Activated CD4-positive, alpha-beta T cell treated with anti-CD3 and anti-CD28 coated beads, Interleukin-2, amount 50 U/mL, for 24 hours (primary cell): ENCODE measurements around the gene ADAM22.
A peak's percentile ranks its signal among the peaks of the same experiment; 100 is the strongest.

ENCODE experiments used
- DNase-seq, 2 donors: peaks; one replicate each; pipeline ENCODE4 v3.0.0-alpha.2; 2020; ENCODE audit warnings: low read depth in 1 of 2, low spot score in 1 of 2

ADAM22 gene

GRCh38 chr7:88208521-88208920 is 274.5 kb downstream of the ADAM22 start:
- DNase-seq, result no peak

- DNase-seq, result no peak
Observed at GRCh38 chr7:88212918-88213317, 278.9 kb downstream of the ADAM22 start.

DNA sequence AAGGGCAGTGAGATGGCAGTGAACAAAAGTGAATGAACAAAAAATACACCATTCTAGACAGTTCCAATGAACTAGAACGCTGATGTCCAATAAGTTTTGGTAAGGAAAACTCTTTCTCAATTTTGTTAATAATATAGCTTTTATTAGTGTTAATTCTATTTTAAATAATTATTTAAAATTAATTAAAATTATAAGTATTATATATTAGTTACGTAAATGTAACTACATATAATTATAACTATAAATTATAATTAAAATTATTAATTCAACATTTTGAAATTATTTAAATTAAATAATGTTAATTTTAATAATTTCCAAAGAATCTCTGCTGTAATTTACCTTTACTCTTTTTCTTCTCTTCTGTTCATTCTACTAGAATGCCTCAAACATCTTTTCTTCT is 280.4 kb downstream of the ADAM22 start:
- no peak for DNase-seq

DNA sequence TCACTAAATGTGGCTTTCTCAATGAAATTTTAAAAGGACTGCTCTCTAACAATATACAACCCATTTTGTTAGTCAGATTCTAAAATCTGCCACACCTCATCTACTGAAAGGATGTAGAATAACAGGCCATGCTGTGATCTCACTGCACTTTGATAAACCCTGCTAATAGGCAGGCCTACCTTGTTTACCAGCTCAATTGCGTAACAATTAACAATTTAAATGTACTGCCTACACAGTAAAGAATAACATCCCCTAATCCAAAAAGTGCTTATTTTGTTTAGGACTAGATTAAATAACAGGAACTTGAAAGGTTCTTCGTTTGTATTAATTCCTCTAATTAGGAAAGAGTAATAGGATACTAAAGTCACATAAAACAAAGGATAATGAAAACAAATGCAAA is 281.2 kb downstream of the ADAM22 start:
- DNase-seq, result no peak

GRCh38 chr7:88216276-88216675 is 282.2 kb downstream of the ADAM22 start:
- DNase-seq, result no peak

DNA sequence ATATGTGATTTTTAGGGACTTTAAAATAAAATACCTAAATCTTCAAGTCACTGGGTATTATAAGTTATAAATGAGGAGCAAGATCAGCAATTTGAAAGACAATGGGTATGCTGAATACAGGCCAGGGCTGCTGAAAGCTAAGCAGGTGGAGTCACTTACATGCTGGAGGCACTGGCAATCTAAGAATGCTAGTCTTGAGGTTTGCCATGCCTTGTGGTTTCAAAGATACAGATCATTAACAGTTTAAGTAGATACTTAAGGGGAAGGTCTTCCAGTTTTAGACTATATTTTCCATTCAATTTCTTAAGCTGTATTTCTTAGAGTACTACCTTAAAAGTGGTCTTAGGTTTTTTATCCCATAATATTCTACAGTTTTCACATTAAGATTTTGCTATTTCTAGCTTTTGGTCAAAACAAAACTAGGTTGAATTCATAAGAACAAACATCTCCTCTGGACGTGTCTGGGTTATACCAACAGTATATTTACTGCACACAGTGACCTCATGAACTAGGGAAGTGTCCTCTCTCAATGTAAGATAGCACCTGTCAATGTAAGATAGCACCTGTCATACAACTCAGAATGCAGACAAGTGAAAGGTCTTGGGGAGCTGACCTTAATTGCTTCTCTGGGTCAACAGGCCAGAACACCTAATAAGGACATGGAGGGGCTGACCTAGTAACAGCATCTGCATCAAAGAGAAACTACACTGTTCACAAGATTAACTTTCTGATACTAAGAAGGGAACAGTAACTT is 283.8 kb downstream of the ADAM22 start:
- no peak for DNase-seq

GRCh38 chr7:88218429-88218745 is 284.3 kb downstream of the ADAM22 start:
- no peak for DNase-seq

GRCh38 chr7:88218836-88219605 is 285.0 kb downstream of the ADAM22 start:
- DNase-seq, result peak in 1 of 2 donors; percentile 11

GRCh38 chr7:88219781-88220747 is 286.0 kb downstream of the ADAM22 start, which contains the start of gene SRI:
Gene SRI, minus strand, starts transcription at chr7:88220038. Its CDS starts 12 bp downstream, at chr7:88220026.
- DNase-seq, result peak; percentile 80 to 84

- no peak for DNase-seq
Observed at GRCh38 chr7:88223265-88223664, 289.2 kb downstream of the ADAM22 start.

GRCh38 chr7:88224601-88225275 is 290.7 kb downstream of the ADAM22 start:
- no peak for DNase-seq

GRCh38 chr7:88226201-88226600 is 292.1 kb downstream of the ADAM22 start:
- no peak for DNase-seq

DNA sequence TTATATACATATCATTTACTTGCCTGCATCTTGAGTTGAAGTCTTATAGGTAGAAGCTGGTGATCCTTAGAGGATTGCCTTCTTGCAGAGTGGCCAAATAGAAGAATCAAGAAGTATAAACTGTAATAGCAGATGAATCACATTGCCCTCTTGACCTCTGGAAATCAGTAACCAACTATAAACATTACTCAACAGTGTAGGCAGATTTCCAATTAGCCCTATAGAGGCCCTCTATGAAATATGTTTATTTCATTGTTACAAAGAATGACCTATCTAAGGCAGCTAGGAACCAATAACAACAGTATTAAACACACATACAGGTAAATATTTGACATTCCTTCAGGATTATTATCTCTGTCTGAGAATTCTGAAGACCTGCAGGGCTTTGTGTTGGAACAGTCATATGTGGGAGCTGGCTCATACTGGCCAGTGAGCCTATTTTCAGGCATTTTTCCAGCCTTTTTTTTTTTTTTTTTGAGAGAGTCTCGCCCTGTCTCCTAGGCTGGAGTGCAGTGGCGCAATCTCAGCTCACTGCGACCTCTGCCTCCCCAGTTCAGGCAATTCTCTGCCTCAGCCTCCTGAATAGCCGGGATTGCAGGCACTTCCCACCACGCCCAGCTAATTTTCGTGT is 292.9 kb downstream of the ADAM22 start:
- DNase-seq, result no peak

DNA sequence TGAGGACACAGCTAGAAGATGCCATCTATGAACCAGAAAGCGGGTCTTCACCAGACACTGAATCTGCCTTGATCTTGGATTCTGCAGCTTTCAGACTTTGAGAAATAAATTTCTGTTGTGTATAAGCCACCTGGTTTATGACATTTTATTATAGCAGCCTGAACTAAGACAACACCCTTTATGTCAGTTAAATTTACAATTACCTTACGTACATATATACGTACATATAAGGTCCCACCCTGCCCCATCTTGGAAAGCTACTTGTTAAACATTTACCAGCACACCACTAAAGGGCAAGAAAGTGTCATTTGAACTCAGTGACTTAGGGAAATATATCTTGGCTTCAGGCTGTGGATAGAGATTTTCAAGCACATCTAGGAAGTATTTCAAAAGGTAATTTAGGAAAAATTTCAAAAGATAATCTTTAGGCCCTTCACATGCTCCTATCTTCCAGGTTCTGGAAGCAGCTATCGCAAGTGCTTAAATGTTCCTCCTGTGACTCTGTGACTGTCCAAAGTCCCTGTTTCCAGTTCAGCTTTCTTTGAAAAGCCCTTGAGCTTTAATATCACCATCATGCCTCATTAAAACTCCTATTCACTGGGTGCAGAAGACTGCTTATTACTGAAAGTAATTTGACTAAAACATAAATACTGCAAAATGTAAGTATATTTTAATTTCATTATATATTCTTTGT is 295.4 kb downstream of the ADAM22 start:
- DNase-seq, result no peak

- DNase-seq, result no peak
Observed at GRCh38 chr7:88230646-88231045, 296.6 kb downstream of the ADAM22 start.

GRCh38 chr7:88233828-88234227 is 299.8 kb downstream of the ADAM22 start:
- DNase-seq, result no peak

- DNase-seq, result no peak
Observed at GRCh38 chr7:88239852-88240251, 305.8 kb downstream of the ADAM22 start.

- DNase-seq, result no peak
Observed at GRCh38 chr7:88243345-88243909, 309.4 kb downstream of the ADAM22 start.

- no peak for DNase-seq
Observed at GRCh38 chr7:88244258-88244657, 310.2 kb downstream of the ADAM22 start.
